Loucy (cell line): ENCODE measurements around the gene THRSP.

Source experiments
- EZH2phosphoT487 ChIP-seq: fragments of 200-600 bp; IDR thresholded peaks from 2 replicates; pipeline ENCODE4 v1.6.1; 2018; ENCODE audit warnings: antibody characterized with exemption, mild to moderate bottlenecking, moderate library complexity, borderline replicate concordance
- TF ChIP-seq, protein P1 (sequence below): fragments of 200-600 bp; sonication (generic); conservative IDR thresholded peaks from 2 replicates; pipeline ENCODE4 v1.5.1; 2014; ENCODE audit warnings: mild to moderate bottlenecking, antibody characterized with exemption, low read length

DNA sequence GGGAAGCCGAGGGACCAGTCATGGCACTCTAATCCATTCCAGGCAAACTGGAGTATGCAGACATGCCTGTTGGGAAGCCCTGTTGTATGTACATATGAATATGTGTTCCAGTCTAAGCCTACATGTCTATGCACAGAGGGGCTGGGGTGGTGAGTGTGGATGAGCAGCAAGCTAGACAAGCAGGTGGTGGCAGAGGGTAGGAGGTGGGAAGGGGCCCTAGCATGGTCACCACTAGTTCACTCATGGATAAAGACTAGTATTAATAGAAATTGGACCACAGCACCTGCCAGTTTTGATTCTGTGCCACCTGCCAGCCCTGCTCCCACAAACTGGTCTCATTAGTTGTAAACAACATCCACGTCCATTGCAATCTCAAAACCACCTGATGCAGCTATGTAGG, 1.5 kb downstream of the THRSP start:
- TF ChIP-seq, protein P1, sequence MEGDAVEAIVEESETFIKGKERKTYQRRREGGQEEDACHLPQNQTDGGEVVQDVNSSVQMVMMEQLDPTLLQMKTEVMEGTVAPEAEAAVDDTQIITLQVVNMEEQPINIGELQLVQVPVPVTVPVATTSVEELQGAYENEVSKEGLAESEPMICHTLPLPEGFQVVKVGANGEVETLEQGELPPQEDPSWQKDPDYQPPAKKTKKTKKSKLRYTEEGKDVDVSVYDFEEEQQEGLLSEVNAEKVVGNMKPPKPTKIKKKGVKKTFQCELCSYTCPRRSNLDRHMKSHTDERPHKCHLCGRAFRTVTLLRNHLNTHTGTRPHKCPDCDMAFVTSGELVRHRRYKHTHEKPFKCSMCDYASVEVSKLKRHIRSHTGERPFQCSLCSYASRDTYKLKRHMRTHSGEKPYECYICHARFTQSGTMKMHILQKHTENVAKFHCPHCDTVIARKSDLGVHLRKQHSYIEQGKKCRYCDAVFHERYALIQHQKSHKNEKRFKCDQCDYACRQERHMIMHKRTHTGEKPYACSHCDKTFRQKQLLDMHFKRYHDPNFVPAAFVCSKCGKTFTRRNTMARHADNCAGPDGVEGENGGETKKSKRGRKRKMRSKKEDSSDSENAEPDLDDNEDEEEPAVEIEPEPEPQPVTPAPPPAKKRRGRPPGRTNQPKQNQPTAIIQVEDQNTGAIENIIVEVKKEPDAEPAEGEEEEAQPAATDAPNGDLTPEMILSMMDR = no peak
- TF ChIP-seq EZH2phosphoT487 = no peak
